HEK293T (cell line): ENCODE data around the gene ETV3L.

Experiments used
- L3MBTL2 ChIP-seq: fragments of 450-650 bp; conservative IDR thresholded peaks from 2 replicates; pipeline ENCODE4 v1.6.1; 2016; ENCODE audit warnings: mild to moderate bottlenecking
- TARDBP ChIP-seq: fragments of 450-650 bp; IDR thresholded peaks from 2 replicates; pipeline ENCODE4 v1.6.1; 2016
- ZNF384 ChIP-seq: fragments of 450-650 bp; IDR thresholded peaks from 2 replicates; pipeline ENCODE4 v1.6.1; 2016

DNA sequence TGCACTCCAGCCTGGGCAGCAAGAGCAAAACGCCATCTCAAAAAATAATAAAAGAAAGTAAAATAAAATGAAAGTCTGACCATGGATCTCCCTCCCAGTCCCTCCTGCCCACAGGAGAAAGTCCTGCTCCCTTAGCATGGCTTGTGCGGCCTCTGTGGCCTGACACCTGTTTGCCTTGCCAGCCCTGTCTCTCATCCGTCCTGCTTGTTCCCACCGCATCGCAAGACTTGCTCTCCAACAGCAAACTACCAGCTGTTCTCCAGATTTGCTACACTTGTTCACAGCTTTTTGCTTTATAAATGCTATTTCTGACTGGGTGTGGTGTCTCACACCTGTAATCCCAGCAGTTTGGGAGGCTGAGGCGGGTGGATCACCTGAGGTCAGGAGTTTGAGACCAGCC is 2.7 kb downstream of the ETV3L start:
- TF ChIP-seq TARDBP = no peak
- TF ChIP-seq L3MBTL2 = no peak
- TF ChIP-seq ZNF384 = no peak
